Suprapubic skin (tissue), 3 donors: Measurements from ENCODE around the gene RNF217.
"Not testable (repeated sequence)": the region's sequence is repeated elsewhere in the genome, so short reads cannot be mapped to it uniquely, and the experiment has no call there.

ENCODE experiments used
- CTCF ChIP-seq, 2 donors: fragments of 200-600 bp in 1 of 2; fragments of 450-650 bp in 1 of 2; sonication (generic) in 1 of 2; IDR thresholded peaks; one replicate each; pipeline ENCODE4 v1.5.1; 2016 to 2019; ENCODE audit warnings: antibody characterized with exemption in 2 of 2, mild to moderate bottlenecking in 1 of 2, moderate library complexity in 1 of 2
- POLR2AphosphoS5 ChIP-seq, 3 donors: sonication (generic); formaldehyde crosslinking; IDR thresholded peaks; one replicate each; pipeline ENCODE4 v1.6.1; 2017; ENCODE audit warnings: antibody characterized with exemption in 3 of 3

- TF ChIP-seq CTCF, POLR2AphosphoS5 (IDR thresholded peaks at IDR 0.05): not testable (repeated sequence)
Measured at GRCh38 chr6:124965424-124965850, 3.2 kb downstream of the RNF217 start.
